ENCODE results near the gene TMEM223. TPM values are rescaled to one million over a fixed set of nuclear protein-coding genes. Genes with fewer than 3 reads are reported as not detected.
A peak's percentile ranks its signal among the peaks of the same experiment; 100 is the strongest.
"Not testable (repeated sequence)": the region's sequence is repeated elsewhere in the genome, so short reads cannot be mapped to it uniquely, and the experiment has no call there.

Gene TMEM223, protein sequence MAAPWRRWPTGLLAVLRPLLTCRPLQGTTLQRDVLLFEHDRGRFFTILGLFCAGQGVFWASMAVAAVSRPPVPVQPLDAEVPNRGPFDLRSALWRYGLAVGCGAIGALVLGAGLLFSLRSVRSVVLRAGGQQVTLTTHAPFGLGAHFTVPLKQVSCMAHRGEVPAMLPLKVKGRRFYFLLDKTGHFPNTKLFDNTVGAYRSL
- total RNA-seq = 18.6 and 19.8 TPM in 2 replicates
- long read RNA-seq, partial matches to known transcripts = 0 of 1 reads
- long read RNA-seq, other reads (novel, unspliced or antisense) = 0 of 1 reads

DNA sequence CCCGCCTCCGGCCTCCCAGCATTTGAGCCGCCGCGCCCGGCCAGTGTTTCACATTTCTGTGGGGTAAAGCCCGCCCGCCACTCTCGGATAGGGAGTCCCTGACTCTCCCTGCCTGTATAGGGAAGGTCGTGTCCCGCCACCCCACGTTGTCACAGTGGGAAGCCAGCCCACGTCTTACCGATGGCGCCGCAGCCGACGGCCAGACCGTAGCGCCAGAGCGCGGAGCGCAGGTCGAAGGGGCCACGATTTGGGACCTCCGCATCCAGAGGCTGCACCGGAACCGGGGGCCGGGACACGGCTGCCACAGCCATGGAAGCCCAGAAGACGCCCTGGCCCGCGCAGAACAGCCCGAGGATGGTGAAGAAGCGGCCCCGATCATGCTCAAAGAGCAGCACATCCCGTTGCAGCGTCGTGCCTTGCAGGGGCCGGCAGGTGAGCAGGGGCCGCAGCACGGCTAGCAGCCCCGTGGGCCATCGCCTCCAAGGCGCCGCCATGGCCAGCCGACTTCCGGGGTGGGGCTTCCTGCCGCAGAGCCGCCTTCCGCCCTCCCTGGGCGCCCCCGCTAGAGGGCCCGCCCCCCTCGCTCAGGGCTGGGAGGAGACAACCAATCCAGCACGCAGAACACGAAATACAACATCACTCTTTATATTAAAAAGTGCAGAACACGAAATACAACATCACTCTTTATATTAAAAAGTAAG lies at the start of gene TMEM223:
TSS of gene TMEM223 (minus strand) at position 506 of the 701 bp plus-strand sequence. CDS start at position 494, 12 bp downstream.
- Mint-ChIP-seq H3K4me3 (ENCODE audit: low read depth) (peak within 1 kb of the TSS; percentile 86), H3K4me1 (ENCODE audit: low read depth) (peaks cover 22% of the 10 kb centered on the region), H3K36me3 (ENCODE audit: insufficient read depth) (peaks cover 22% of the 10 kb centered on the region), H3K27me3 (no peaks in the 10 kb centered on the region), H3K27ac (peak within 1 kb of the TSS; percentile 91), H3K9me3 (ENCODE audit: low read depth) (no peaks in the 10 kb centered on the region)
- TF ChIP-seq, protein P1, sequence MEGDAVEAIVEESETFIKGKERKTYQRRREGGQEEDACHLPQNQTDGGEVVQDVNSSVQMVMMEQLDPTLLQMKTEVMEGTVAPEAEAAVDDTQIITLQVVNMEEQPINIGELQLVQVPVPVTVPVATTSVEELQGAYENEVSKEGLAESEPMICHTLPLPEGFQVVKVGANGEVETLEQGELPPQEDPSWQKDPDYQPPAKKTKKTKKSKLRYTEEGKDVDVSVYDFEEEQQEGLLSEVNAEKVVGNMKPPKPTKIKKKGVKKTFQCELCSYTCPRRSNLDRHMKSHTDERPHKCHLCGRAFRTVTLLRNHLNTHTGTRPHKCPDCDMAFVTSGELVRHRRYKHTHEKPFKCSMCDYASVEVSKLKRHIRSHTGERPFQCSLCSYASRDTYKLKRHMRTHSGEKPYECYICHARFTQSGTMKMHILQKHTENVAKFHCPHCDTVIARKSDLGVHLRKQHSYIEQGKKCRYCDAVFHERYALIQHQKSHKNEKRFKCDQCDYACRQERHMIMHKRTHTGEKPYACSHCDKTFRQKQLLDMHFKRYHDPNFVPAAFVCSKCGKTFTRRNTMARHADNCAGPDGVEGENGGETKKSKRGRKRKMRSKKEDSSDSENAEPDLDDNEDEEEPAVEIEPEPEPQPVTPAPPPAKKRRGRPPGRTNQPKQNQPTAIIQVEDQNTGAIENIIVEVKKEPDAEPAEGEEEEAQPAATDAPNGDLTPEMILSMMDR (IDR thresholded peaks at IDR 0.05; ENCODE audit: unreplicated experiment) = peak; percentile 26
- peak; percentile 72 for DNase-seq (ENCODE audit: low spot score, unreplicated experiment)

DNA sequence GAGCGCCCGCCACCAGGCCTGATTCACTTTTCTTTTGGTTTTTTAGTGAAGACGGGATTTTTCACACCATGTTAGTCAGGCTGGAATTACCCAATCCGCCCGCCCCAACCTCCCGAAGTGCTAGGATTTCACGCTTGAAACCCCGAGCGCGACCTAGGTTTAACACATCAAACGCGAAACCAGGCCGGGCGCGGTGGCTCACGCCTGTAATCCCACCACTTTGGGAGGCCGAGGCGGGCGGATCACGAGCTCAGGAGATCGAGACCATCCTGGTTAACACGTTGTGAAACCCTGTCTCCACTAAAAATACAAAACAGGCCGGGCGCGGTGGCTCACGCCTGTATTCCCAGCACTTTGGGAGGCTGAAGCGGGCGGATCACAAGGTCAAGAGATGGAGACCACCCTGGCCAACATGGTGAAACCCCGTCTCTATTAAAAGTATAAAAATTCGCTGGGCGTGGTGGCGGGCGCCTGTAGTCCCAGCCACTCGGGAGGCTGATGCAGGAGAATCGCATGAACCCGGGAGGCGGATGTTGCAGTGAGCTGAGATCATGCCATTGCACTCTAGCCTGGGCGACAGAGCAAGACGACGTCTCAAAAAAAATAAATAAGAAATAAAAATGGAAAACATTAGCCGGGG lies 49.0 kb upstream of the TMEM223 start:
- DNase-seq (ENCODE audit: low spot score, unreplicated experiment) = peak; percentile 35
- H3K27ac Mint-ChIP-seq; H3K36me3 Mint-ChIP-seq (ENCODE audit: insufficient read depth); H3K4me3 Mint-ChIP-seq (ENCODE audit: low read depth); H3K9me3 Mint-ChIP-seq (ENCODE audit: low read depth); H3K27me3 Mint-ChIP-seq: not testable (repeated sequence)
- H3K4me1 Mint-ChIP-seq (ENCODE audit: low read depth) = peaks cover 11% of the 10 kb centered on the region

DNA sequence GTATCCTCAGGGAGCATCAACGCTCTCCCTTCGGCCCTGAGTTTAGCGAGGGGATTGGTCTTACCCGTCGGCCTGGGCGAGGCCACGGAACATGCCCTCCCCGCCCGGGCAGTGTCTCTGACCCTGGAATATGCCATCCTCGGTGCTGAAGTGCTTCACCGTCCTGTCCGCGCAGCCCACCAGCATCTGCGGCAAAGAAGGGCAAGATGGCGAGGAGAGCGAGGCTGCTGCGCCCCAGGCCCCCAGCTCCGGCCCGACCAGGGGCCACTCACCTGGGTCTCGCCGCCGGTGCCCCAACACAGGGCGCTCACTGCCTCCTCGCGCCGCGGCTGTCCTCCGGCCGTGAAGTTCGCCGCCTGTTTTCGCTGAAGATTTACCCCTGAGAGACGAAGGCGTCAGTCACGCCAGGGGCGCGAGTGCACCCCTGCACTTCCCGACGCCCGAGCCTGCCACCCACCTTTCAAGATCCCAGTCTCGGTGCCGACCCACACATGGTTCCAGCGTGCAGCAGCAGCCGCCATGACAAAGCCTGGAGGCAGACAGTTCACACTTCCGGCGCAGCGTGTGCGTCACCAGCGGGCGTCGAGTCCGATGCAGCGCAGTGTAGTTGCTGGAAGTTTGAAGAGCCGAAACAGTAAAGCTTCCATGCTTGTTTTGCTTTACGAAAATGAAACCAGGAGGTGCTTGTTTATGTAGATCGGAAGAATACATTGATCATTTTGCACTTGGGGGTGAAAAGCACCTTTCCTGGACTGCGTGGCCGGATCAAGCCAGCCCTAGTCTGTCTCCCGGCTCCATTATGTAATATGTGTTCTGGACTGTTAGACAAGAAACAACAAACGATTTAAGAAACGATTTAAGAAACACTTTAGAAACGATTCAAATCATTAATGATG lies 47.5 kb upstream of the TMEM223 start, which contains the start of gene WDR74:
TSS of gene WDR74 (minus strand) at position 541 of the 896 bp plus-strand sequence. CDS start at position 521, 20 bp downstream.
- H3K27ac Mint-ChIP-seq = no peak within 1 kb of the TSS
- TF ChIP-seq, protein P1 (IDR thresholded peaks at IDR 0.05; ENCODE audit: unreplicated experiment) = no peak

DNA sequence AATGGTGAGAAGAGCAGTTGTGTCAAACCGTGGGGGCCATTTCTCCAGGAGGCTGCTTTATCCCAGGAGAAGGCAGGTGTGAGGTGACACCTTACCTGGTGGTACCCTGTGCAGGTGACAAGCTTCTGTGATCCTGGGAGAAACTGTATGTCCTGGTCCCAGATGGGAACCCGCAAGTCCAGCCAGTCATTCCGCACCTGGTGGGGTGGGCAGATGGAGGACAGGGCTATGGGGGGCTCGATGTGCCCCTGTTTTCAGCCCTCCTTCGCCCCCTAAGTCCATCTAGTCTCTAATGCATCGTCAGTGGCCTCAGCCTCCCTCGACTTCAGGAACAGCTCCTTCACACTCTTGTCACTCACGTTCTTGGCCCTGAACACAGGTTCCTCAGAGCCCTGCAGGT lies 43.5 kb upstream of the TMEM223 start:
- DNase-seq (ENCODE audit: low spot score, unreplicated experiment) = no peak

More for the DNA sequence above, 47.5 kb upstream of the TMEM223 start, which contains the start of gene WDR74:
- Mint-ChIP-seq H3K4me3 (ENCODE audit: low read depth) (no peak within 1 kb of the TSS), H3K9me3 (ENCODE audit: low read depth) (no peaks in the 10 kb centered on the region), H3K4me1 (ENCODE audit: low read depth) (peaks cover 11% of the 10 kb centered on the region), H3K27me3 (no peaks in the 10 kb centered on the region), H3K36me3 (ENCODE audit: insufficient read depth) (peaks cover 10% of the 10 kb centered on the region)
- DNase-seq (ENCODE audit: low spot score, unreplicated experiment) = peak; percentile 64

More for the DNA sequence above, 43.5 kb upstream of the TMEM223 start:
- H3K9me3 Mint-ChIP-seq (ENCODE audit: low read depth) = no peaks in the 10 kb centered on the region
- no peak overlapping the region for H3K4me3 Mint-ChIP-seq (ENCODE audit: low read depth)
- no peaks in the 10 kb centered on the region for H3K27me3 Mint-ChIP-seq
- H3K36me3 Mint-ChIP-seq (ENCODE audit: insufficient read depth) = peaks cover 13% of the 10 kb centered on the region
- H3K4me1 Mint-ChIP-seq (ENCODE audit: low read depth) = peaks cover 22% of the 10 kb centered on the region
- TF ChIP-seq, protein P1 (IDR thresholded peaks at IDR 0.05; ENCODE audit: unreplicated experiment) = no peak
- H3K27ac Mint-ChIP-seq = no peak overlapping the region

Data from progenitor cell of endocrine pancreas (in vitro differentiated cells).